Measurements from ENCODE around the gene EML6. TPM values are rescaled to one million over a fixed set of nuclear protein-coding genes. Genes with fewer than 3 reads are reported as not detected.

Gene EML6
- total RNA-seq, 2 donors from 2014 or later = 0.46 to 10.7 TPM

- DNase-seq (ENCODE audit: low spot score) = no peak
- Histone ChIP-seq H3K36me3 (no peaks in the 10 kb centered on the region), H3K27ac (peak overlapping the region; percentile 23 to 70), H3K4me3 (peak overlapping the region; percentile 14 to 33), H3K9me3 (no peaks in the 10 kb centered on the region), H3K4me1 (replicated peaks) (peaks cover 24% of the 10 kb centered on the region), H3K27me3 (replicated peaks; ENCODE audit: insufficient read depth) (no peaks in the 10 kb centered on the region)
- 4% methylated on average over 7 of the region's 7 CpGs for WGBS
- intact Hi-C loops (cut with DNase I) = no loop called here
- TF ChIP-seq POLR2A (IDR thresholded peaks at IDR 0.05) (no peak), CTCF (IDR thresholded peaks at IDR 0.05) (no peak), POLR2AphosphoS5 (IDR thresholded peaks at IDR 0.05) (no peak)
These were observed 286.0 kb downstream of the EML6 start for GRCh38 chr2:55009277-55010060.

GRCh38 chr2:55010149-55010591 is 286.7 kb downstream of the EML6 start:
- Histone ChIP-seq H3K9me3 (no peaks in the 10 kb centered on the region), H3K27ac (peak overlapping the region; percentile 51 to 70), H3K27me3 (replicated peaks; ENCODE audit: insufficient read depth) (no peaks in the 10 kb centered on the region), H3K36me3 (no peaks in the 10 kb centered on the region), H3K4me3 (peak overlapping the region; percentile 14 to 33), H3K4me1 (replicated peaks) (peaks cover 24% of the 10 kb centered on the region)
- TF ChIP-seq POLR2A (IDR thresholded peaks at IDR 0.05) (peak; percentile 77), CTCF (IDR thresholded peaks at IDR 0.05) (no peak), POLR2AphosphoS5 (IDR thresholded peaks at IDR 0.05) (peak; percentile 86)
- DNase-seq (ENCODE audit: low spot score) = peak; percentile 64
- intact Hi-C loops (cut with DNase I) = no loop called here
- WGBS = 3% methylated on average over 5 of the region's 5 CpGs

GRCh38 chr2:55010915-55011314 is 287.5 kb downstream of the EML6 start:
- Histone ChIP-seq H3K9me3 (no peaks in the 10 kb centered on the region), H3K27me3 (replicated peaks; ENCODE audit: insufficient read depth) (no peaks in the 10 kb centered on the region), H3K36me3 (no peaks in the 10 kb centered on the region), H3K27ac (peak overlapping the region; percentile 51 to 70), H3K4me3 (no peak overlapping the region), H3K4me1 (replicated peaks) (peaks cover 24% of the 10 kb centered on the region)
- no peak for DNase-seq (ENCODE audit: low spot score)
- 65% methylated on average over 2 of the region's 2 CpGs for WGBS
- no peak for TF ChIP-seq CTCF (IDR thresholded peaks at IDR 0.05)
- intact Hi-C loops (cut with DNase I) = no loop called here

- no peaks in the 10 kb centered on the region for H3K9me3 ChIP-seq
- peak overlapping the region; percentile 51 to 70 for H3K27ac ChIP-seq
- peaks cover 24% of the 10 kb centered on the region for H3K4me1 ChIP-seq (replicated peaks)
- no peaks in the 10 kb centered on the region for H3K36me3 ChIP-seq
- no peak for DNase-seq (ENCODE audit: low spot score)
- WGBS = 8% methylated on average over 6 of the region's 6 CpGs
- H3K27me3 ChIP-seq (replicated peaks; ENCODE audit: insufficient read depth) = no peaks in the 10 kb centered on the region
- intact Hi-C loops (cut with DNase I) = no loop called here
- H3K4me3 ChIP-seq = no peak overlapping the region
- no peak for TF ChIP-seq POLR2A (IDR thresholded peaks at IDR 0.05)
- TF ChIP-seq CTCF (IDR thresholded peaks at IDR 0.05) = no peak
- no peak for TF ChIP-seq POLR2AphosphoS5 (IDR thresholded peaks at IDR 0.05)
These were observed 288.6 kb downstream of the EML6 start for GRCh38 chr2:55011831-55012671.
